NOMO-1 (cell line): ENCODE results near the gene CEP295NL.
"Not testable (repeated sequence)": the region's sequence is repeated elsewhere in the genome, so short reads cannot be mapped to it uniquely, and the experiment has no call there.

ENCODE experiments used
- DNase-seq, 2 experiments: peaks; one replicate each; lab custom pipeline; 2025; ENCODE audit not compliant: unreplicated experiment in 2 of 2; lab: John Stamatoyannopoulos, UW

Gene CEP295NL

GRCh38 chr17:78873519-78874340 is 29.3 kb downstream of the CEP295NL start:
- no peak for DNase-seq

GRCh38 chr17:78872486-78872885 is 30.5 kb downstream of the CEP295NL start:
- no peak for DNase-seq

- DNase-seq: no peak
Measured at GRCh38 chr17:78870621-78871020, 32.4 kb downstream of the CEP295NL start.

- DNase-seq: no peak
Measured at GRCh38 chr17:78868391-78868790, 34.6 kb downstream of the CEP295NL start.

- DNase-seq: not testable (repeated sequence)
Measured at GRCh38 chr17:78867046-78867445, 36.0 kb downstream of the CEP295NL start.

GRCh38 chr17:78865682-78866390 is 37.2 kb downstream of the CEP295NL start:
- peak; percentile 15 to 33 for DNase-seq

GRCh38 chr17:78864117-78864516 is 38.9 kb downstream of the CEP295NL start:
- DNase-seq: no peak

GRCh38 chr17:78862073-78863023 is 40.7 kb downstream of the CEP295NL start:
- DNase-seq: peak; percentile 54 to 86

GRCh38 chr17:78861229-78861628 is 41.8 kb downstream of the CEP295NL start:
- DNase-seq: no peak

GRCh38 chr17:78859051-78859450 is 44.0 kb downstream of the CEP295NL start:
- no peak for DNase-seq

GRCh38 chr17:78857266-78857665 is 45.7 kb downstream of the CEP295NL start:
- no peak for DNase-seq

GRCh38 chr17:78855561-78856165 is 47.3 kb downstream of the CEP295NL start:
- no peak for DNase-seq

- DNase-seq: no peak
Measured at GRCh38 chr17:78854508-78854907, 48.5 kb downstream of the CEP295NL start.

- DNase-seq: no peak
Measured at GRCh38 chr17:78853926-78854394, 49.0 kb downstream of the CEP295NL start.

- DNase-seq: no peak
Measured at GRCh38 chr17:78852709-78853121, 50.3 kb downstream of the CEP295NL start.

GRCh38 chr17:78849026-78849425 is 54.0 kb downstream of the CEP295NL start:
- DNase-seq: no peak

GRCh38 chr17:78847052-78847451 is 55.9 kb downstream of the CEP295NL start:
- no peak for DNase-seq

- no peak for DNase-seq
Measured at GRCh38 chr17:78844301-78845005, 58.5 kb downstream of the CEP295NL start.

- peak; percentile 23 to 33 for DNase-seq
Measured at GRCh38 chr17:78842881-78843565, 60.0 kb downstream of the CEP295NL start.
